Endothelial cell of umbilical vein (primary cell): ENCODE results near the gene VPS13A. TPM values are rescaled to one million over a fixed set of nuclear protein-coding genes. Genes with fewer than 3 reads are reported as not detected.

Experiments
- BruUV-seq: library from RNA; stranded (reverse); fragments of 400-500 nt; replicated peaks from 2 replicates; lab custom pipeline; 2021; lab: Mats Ljungman, UMichigan
- CTCF ChIA-PET: fragments of 300-600, 350-600 bp; sonication (Branson Sonifier 250); formaldehyde crosslinking; loops from one replicate; lab custom pipeline; 2021; ENCODE audit warnings: antibody characterized with exemption, inconsistent platforms; lab: Charles Lee
- POLR2A ChIA-PET: fragments of 300-600, 350-600 bp; sonication (Branson Sonifier 250); formaldehyde crosslinking; loops from one replicate; lab custom pipeline; 2021; ENCODE audit warnings: antibody characterized with exemption, inconsistent platforms; lab: Charles Lee
- DNase-seq: peaks from one replicate; pipeline ENCODE4 v3.0.0-alpha.2; 2011; ENCODE audit warnings: low read depth, low spot score
- FAIRE-seq: peaks from 2 replicates; lab custom pipeline; 2011; peaks lifted over from hg19 to GRCh38; lab: Jason Lieb, UNC
- H2AFZ ChIP-seq: 2 replicates; pipeline ENCODE4 v1.6.0; 2012; ENCODE audit warnings: low read depth, low read length, control low read depth, inconsistent platforms
- H3K27ac ChIP-seq: 2 replicates; pipeline ENCODE4 v1.5.1; 2011; ENCODE audit warnings: low read depth, mild to moderate bottlenecking, control low read depth, low read length, moderate library complexity; ENCODE audit not compliant: insufficient read depth
- H3K27me3 ChIP-seq, 2 experiments: 2 replicates each; pipeline versions ENCODE4 v1.6.0 to v1.6.1; 2011; ENCODE audit warnings: low read length in 2 of 2, mixed read lengths in 1 of 2; ENCODE audit not compliant: control insufficient read depth in 2 of 2, insufficient read depth in 2 of 2
- H3K36me3 ChIP-seq, 2 experiments: 2 replicates in 1 of 2; 3 replicates in 1 of 2; pipeline ENCODE4 v1.5.1; 2011; ENCODE audit warnings: low read length in 2 of 2, mild to moderate bottlenecking in 1 of 2, moderate library complexity in 1 of 2; ENCODE audit not compliant: control insufficient read depth in 2 of 2, insufficient read depth in 2 of 2; ENCODE audit errors: extremely low read depth in 1 of 2
- H3K4me1 ChIP-seq: 3 replicates; pipeline ENCODE4 v1.5.1; 2011; ENCODE audit warnings: mild to moderate bottlenecking, low read length; ENCODE audit not compliant: control insufficient read depth, insufficient read depth; ENCODE audit errors: extremely low read depth
- H3K4me2 ChIP-seq: 2 replicates; pipeline ENCODE4 v1.6.1; 2011; ENCODE audit warnings: low read length, control low read depth, mixed read lengths; ENCODE audit not compliant: insufficient read depth
- H3K4me3 ChIP-seq, 3 experiments: fragments of 200-600 bp in 1 of 3; sonication (generic), shearing (Covaris generic) in 1 of 3; replicated peaks in 1 of 3; 2 replicates each; pipeline ENCODE4 v1.5.1; 2011 to 2016; ENCODE audit warnings: control low read depth in 3 of 3, low read length in 3 of 3, mild to moderate bottlenecking in 2 of 3, inconsistent platforms in 1 of 3, low read depth in 1 of 3, moderate library complexity in 1 of 3; ENCODE audit not compliant: insufficient read depth in 1 of 3
- H3K79me2 ChIP-seq: 2 replicates; pipeline ENCODE4 v1.6.0; 2012; ENCODE audit warnings: low read length, inconsistent platforms; ENCODE audit not compliant: control insufficient read depth, insufficient read depth
- H3K9ac ChIP-seq: replicated peaks from 2 replicates; pipeline ENCODE3; 2011; ENCODE audit warnings: low read length, control low read depth; ENCODE audit not compliant: insufficient read depth; ENCODE audit errors: extremely low read depth
- H3K9me1 ChIP-seq: replicated peaks from 3 replicates; pipeline ENCODE4 v1.6.0; 2011; ENCODE audit warnings: mild to moderate bottlenecking, low read length; ENCODE audit not compliant: control insufficient read depth, insufficient read depth; ENCODE audit errors: extremely low read depth
- H3K9me3 ChIP-seq: replicated peaks from 2 replicates; pipeline ENCODE4 v1.5.1; 2012; ENCODE audit warnings: low read length, inconsistent platforms; ENCODE audit not compliant: control insufficient read depth, insufficient read depth
- H4K20me1 ChIP-seq: replicated peaks from 2 replicates; pipeline ENCODE3; 2011; ENCODE audit warnings: mild to moderate bottlenecking, low read length; ENCODE audit not compliant: control insufficient read depth, insufficient read depth; ENCODE audit errors: extremely low read depth
- CTCF ChIP-seq, 2 donors: IDR thresholded peaks; 1 replicate in 1 of 2; 2 replicates in 1 of 2; pipeline ENCODE4 v1.5.1; 2011; ENCODE audit warnings: low read length in 2 of 2, mild to moderate bottlenecking in 2 of 2, moderate library complexity in 2 of 2, control low read depth in 1 of 2, inconsistent platforms in 1 of 2, low read depth in 1 of 2; ENCODE audit not compliant: insufficient read depth in 1 of 2; ENCODE audit errors: extremely low read depth in 1 of 2
- EZH2 ChIP-seq: IDR thresholded peaks from 2 replicates; pipeline ENCODE4 v1.6.1; 2012; ENCODE audit warnings: borderline replicate concordance, low read depth, mild to moderate bottlenecking, moderate library complexity, low read length, inconsistent platforms; ENCODE audit not compliant: severe bottlenecking
- FOS ChIP-seq: IDR thresholded peaks from 2 replicates; pipeline ENCODE4 v1.6.1; 2011; ENCODE audit warnings: mild to moderate bottlenecking, low read length, moderate library complexity, borderline replicate concordance; ENCODE audit not compliant: insufficient read depth
- GATA2 ChIP-seq: IDR thresholded peaks from 2 replicates; pipeline ENCODE4 v1.7.0; 2011; ENCODE audit warnings: low read depth, mild to moderate bottlenecking, moderate library complexity, mixed read lengths, low read length; ENCODE audit not compliant: insufficient read length, insufficient read depth
- JUN ChIP-seq: IDR thresholded peaks from 2 replicates; pipeline ENCODE4 v1.6.1; 2011; ENCODE audit warnings: borderline replicate concordance, low read depth; ENCODE audit not compliant: insufficient read length, insufficient read depth
- MAX ChIP-seq: IDR thresholded peaks from 2 replicates; pipeline ENCODE4 v1.6.1; 2011; ENCODE audit not compliant: insufficient read depth, insufficient read length
- MYC ChIP-seq: IDR thresholded peaks from one replicate; pipeline ENCODE4 v1.6.1; 2011; ENCODE audit warnings: mild to moderate bottlenecking, low read depth, low read length
- POLR2A ChIP-seq: IDR thresholded peaks from 2 replicates; pipeline ENCODE4 v1.6.1; 2012; ENCODE audit warnings: low read depth, mild to moderate bottlenecking, control low read depth, low read length
- POLR2AphosphoS5 ChIP-seq: IDR thresholded peaks from 2 replicates; pipeline ENCODE4 v1.6.1; 2012; ENCODE audit warnings: low read depth, mild to moderate bottlenecking, control low read depth, low read length, moderate library complexity; ENCODE audit not compliant: insufficient read depth
- dilution Hi-C: fragments of 300-500 bp; cut with MboI; formaldehyde crosslinking; loops from one replicate; pipeline ENCODE4 v1.15.0; 2019; ENCODE audit warnings: low sequenced_read_pairs; ENCODE audit not compliant: extremely low pct_ligation_motif_present
- intact Hi-C: fragments of 100-400 bp; cut with micrococcal nuclease; formaldehyde crosslinking; loops from one replicate; pipeline ENCODE4 v1.10.0; 2022
- polyA plus RNA-seq, 4 experiments: library from polyadenylated mRNA; depleted of rRNA in 3 of 4; stranded (reverse) in 3 of 4; unstranded in 1 of 4; fragments of >200 nt; gene quantifications; 2 replicates each; pipeline versions ENCODE4 v1.2.1 to v1.2.3, GENCODE V29; 2011 to 2012; ENCODE audit warnings: missing spikeins in 1 of 4
- total RNA-seq: library from RNA; stranded (reverse); gene quantifications from 2 replicates; pipeline ENCODE4 v1.2.3, GENCODE V29; 2021

The VPS13A gene
- total and polyA plus RNA-seq, 2 donors (not counting 3 experiments of a cell fraction or from before 2014, with no cell fraction given): 4.7 to 33.3 TPM

DNA sequence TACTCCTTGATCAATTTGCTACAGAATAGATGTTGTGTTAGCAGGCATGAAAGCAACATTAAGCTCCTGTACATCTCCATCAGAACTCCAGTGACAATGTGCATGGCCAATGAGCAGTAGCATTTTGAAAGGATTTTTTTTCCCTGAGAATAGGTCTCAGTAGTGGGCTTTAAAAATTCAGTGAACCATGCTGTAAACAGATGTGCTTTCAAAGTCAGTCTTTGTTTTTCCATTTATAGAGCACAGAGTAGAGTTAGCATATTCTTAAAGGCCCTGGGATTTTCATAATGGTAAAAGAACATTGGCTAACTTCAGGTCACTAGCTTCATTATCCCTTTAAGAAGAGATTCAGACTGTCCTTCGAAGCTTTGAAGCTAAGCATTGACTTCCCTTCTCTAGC lies 150.8 kb downstream of the VPS13A start:
- no peaks in the 10 kb centered on the region for H4K20me1 ChIP-seq
- no peak overlapping the region for H3K4me2 ChIP-seq
- DNase-seq (no peak), FAIRE-seq (no peak)
- no peaks in the 10 kb centered on the region for H3K27me3 ChIP-seq
- H2AFZ ChIP-seq: no peak overlapping the region
- no peak overlapping the region for H3K9ac ChIP-seq
- no peaks in the 10 kb centered on the region for H3K79me2 ChIP-seq
- H3K9me3 ChIP-seq: no peaks in the 10 kb centered on the region
- no peak for TF ChIP-seq JUN
- no peak for TF ChIP-seq CTCF (IDR thresholded peaks at IDR 0.05; ENCODE audit: extremely low read depth in 1 of 2, insufficient read depth in 1 of 2, low read depth in 1 of 2, low read length in 2 of 2)
- no peak for TF ChIP-seq EZH2
- TF ChIP-seq GATA2: no peak
- no peak for TF ChIP-seq MYC
- no peak for TF ChIP-seq FOS
- TF ChIP-seq MAX: no peak
- no peak for TF ChIP-seq POLR2AphosphoS5
- TF ChIP-seq POLR2A: no peak
- ChIA-PET CTCF (interaction anchor here (1.3 to 1.7 kb wide), 4 partner anchors 11 to 105 kb away, joined by 3 to 4 read pairs (median 3); no protein-coding TSS in a partner anchor), POLR2A (no interaction called here)
- BruUV-seq: no TSS peak
- dilution Hi-C loops (no loop called here), intact Hi-C loops (no loop called here)
- H3K36me3 ChIP-seq: peaks cover 0 to 2% of the 10 kb centered on the region in 2 experiments
- H3K27ac ChIP-seq: no peak overlapping the region
- no peaks in the 10 kb centered on the region for H3K4me1 ChIP-seq
- no peak overlapping the region for H3K4me3 ChIP-seq
- no peaks in the 10 kb centered on the region for H3K9me1 ChIP-seq
